NB4 (cell line): ENCODE measurements around the gene OARD1.
"Not testable (repeated sequence)": the region's sequence is repeated elsewhere in the genome, so short reads cannot be mapped to it uniquely, and the experiment has no call there.

Experiments
- DNase-seq: peaks from one replicate; pipeline ENCODE4 v3.0.0; 2010; ENCODE audit warnings: low read depth
- H3K4me3 ChIP-seq: one replicate; pipeline ENCODE4 v1.5.1; 2011; ENCODE audit warnings: mild to moderate bottlenecking, low read depth, low read length, moderate library complexity
- MYC ChIP-seq: IDR thresholded peaks from 2 replicates; pipeline ENCODE4 v1.6.1; 2011; ENCODE audit warnings: low read depth, low read length
- POLR2A ChIP-seq: IDR thresholded peaks from 2 replicates; pipeline ENCODE4 v1.6.1; 2011; ENCODE audit warnings: mild to moderate bottlenecking; ENCODE audit not compliant: insufficient read length; ENCODE audit errors: extremely low read depth
- TF ChIP-seq, protein P1 (sequence below): IDR thresholded peaks from one replicate; pipeline ENCODE4 v1.5.1; 2012; ENCODE audit warnings: low read depth, low read length
- TF ChIP-seq, protein P2 (sequence below): IDR thresholded peaks from 2 replicates; pipeline ENCODE4 v1.6.1; 2011; ENCODE audit warnings: low read depth, low read length

The OARD1 gene

DNA sequence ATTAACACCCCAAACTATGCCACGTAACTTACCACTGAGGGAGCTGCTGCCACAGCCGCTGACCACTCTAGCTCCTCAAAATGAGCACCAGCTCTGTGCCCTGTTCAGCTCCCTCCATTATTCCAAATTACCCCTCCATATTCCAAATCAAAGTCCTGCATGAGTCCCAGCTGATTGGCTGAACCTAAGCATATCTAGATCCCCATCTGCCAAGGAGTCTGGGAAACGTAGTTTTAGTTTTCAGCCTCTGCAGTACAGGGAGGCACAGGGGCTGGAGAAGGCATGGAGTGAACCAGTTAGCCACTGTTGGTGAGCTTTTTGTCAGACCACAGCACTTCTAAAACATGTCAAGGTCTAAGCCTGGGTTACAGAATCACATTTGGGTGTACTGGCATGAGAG lies 49.0 kb downstream of the OARD1 start:
- TF ChIP-seq, protein P1, sequence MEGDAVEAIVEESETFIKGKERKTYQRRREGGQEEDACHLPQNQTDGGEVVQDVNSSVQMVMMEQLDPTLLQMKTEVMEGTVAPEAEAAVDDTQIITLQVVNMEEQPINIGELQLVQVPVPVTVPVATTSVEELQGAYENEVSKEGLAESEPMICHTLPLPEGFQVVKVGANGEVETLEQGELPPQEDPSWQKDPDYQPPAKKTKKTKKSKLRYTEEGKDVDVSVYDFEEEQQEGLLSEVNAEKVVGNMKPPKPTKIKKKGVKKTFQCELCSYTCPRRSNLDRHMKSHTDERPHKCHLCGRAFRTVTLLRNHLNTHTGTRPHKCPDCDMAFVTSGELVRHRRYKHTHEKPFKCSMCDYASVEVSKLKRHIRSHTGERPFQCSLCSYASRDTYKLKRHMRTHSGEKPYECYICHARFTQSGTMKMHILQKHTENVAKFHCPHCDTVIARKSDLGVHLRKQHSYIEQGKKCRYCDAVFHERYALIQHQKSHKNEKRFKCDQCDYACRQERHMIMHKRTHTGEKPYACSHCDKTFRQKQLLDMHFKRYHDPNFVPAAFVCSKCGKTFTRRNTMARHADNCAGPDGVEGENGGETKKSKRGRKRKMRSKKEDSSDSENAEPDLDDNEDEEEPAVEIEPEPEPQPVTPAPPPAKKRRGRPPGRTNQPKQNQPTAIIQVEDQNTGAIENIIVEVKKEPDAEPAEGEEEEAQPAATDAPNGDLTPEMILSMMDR = no peak
- no peak for TF ChIP-seq MYC
- TF ChIP-seq POLR2A = no peak
- TF ChIP-seq, protein P2, sequence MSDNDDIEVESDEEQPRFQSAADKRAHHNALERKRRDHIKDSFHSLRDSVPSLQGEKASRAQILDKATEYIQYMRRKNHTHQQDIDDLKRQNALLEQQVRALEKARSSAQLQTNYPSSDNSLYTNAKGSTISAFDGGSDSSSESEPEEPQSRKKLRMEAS = no peak
- no peak overlapping the region for H3K4me3 ChIP-seq
- no peak for DNase-seq

DNA sequence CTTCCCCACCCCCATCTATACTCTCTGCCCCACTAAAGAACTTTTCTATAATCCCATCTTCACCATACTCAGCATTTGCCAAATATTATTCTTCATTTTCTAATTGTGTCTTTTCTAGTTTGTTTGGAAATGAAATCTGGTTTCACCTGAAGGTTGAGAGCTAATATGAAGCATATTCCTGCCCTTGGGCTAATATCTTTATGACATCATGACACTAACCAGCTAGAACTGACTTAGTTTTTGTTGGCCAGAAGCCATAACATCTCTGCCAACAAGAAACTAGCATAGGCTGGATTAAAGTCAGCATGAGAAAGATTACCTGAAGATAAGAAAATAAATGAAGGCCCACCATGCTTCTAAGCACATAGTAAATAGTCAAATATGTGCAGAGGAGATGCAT lies 49.9 kb downstream of the OARD1 start:
- no peak for DNase-seq
- TF ChIP-seq MYC (no peak), POLR2A (no peak)
- TF ChIP-seq, protein P2 = no peak
- TF ChIP-seq, protein P1 = no peak
- H3K4me3 ChIP-seq = no peak overlapping the region

DNA sequence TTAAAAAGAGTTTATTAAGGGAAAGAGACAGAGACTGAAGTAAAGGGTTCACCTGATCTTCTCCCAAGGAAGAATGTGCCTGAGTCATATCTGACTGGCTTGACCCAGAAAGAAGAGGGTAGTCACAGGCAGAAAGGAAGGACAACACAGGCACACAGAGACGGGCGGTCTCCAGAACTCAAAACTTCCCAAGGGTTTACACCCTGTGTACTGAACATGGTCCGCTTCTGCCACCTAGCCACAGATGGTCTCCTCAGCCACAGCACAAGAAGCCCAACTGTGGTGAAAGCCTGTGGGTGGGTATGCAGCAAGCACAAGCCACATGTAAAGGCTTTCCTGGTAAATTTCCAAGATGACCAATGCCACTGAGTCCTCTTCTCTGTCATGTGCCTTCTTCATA lies 50.3 kb downstream of the OARD1 start:
- TF ChIP-seq, protein P1 = no peak
- TF ChIP-seq MYC (no peak), POLR2A (no peak)
- TF ChIP-seq, protein P2 = no peak
- peak; percentile 20 for DNase-seq
- H3K4me3 ChIP-seq = no peak overlapping the region

DNA sequence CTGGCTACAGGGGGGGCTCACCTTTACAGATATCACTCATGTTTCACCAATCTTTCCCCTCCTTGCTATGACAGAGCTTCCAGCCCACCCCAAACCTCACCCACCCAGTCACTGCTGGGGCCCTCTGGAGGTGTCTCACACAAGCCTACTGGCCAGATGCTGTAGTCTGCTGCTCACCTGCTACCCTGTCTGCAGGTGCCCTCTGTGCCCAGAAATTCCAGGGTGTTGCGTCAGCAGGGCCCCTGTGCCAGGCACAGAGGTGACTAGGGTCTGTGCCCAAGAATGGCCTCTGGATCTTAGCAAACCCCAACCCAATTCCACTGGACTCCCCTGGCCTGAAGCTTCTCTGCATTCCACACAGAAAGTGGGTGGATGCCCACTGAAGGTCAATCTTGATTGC lies 54.5 kb downstream of the OARD1 start:
- TF ChIP-seq, protein P1 = no peak
- TF ChIP-seq, protein P2 = no peak
- TF ChIP-seq MYC (no peak), POLR2A (no peak)
- DNase-seq = no peak
- H3K4me3 ChIP-seq = no peak overlapping the region

DNA sequence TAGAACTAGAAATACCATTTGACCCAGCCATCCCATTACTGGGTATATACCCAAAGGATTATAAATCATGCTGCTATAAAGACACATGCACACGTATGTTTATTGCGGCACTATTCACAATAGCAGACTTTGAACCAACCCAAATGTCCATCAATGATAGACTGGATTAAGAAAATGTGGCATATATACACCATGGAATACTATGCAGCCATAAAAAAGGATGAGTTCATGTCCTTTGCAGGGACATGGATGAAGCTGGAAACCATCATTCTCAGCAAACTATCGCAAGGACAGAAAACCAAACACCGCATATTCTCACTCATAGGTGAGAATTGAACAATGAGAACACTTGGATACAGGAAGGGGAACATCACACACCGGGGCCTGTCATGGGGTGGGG lies 56.3 kb downstream of the OARD1 start:
- not testable (repeated sequence) for DNase-seq, H3K4me3 ChIP-seq

DNA sequence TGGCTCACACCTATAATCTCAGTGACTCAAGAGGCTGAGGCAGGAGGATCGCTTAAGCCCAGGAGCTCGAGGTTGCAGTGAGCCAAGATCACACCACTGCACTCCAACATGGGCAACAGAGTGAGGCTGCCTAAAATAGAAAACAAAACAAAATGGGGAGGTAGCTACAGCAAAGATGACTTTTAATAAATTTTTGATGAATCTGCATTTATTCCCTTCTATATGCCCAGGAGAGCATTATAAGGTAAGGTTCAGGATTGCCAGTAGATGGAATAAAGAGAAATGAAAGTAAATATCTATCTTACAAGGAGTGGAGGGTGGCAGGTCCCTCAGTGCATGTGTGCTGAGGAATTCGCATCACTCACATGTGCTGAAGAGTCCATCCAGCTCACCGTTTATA lies 57.4 kb downstream of the OARD1 start:
- no peak for DNase-seq
- TF ChIP-seq, protein P1 = no peak
- TF ChIP-seq, protein P2 = no peak
- TF ChIP-seq MYC = no peak
- no peak for TF ChIP-seq POLR2A
- H3K4me3 ChIP-seq = no peak overlapping the region
